Measurements from ENCODE around the gene ZNF292.
"Not testable (repeated sequence)": the region's sequence is repeated elsewhere in the genome, so short reads cannot be mapped to it uniquely, and the experiment has no call there.

Gene ZNF292

DNA sequence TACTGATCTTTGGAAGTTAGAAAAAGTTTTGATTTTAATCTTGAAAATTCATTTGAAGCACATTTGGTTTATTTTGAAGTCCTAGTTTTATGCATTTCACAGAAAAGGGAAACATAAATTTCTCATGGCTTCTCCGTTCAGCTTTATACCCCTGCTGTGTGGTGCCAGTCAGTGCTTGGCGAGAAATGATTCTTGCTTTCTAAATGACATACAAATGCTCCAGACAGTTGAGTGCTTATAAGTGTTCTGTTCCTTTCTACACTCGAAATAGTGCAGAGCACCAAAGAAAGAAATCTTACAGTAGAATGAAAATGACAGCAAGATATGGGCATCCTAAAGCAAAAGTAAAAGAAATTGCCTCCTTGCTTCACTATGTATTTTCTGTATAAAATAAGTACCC is 9.0 kb upstream of the ZNF292 start:
- TF ChIP-seq TAF1 (IDR thresholded peaks at IDR 0.05; ENCODE audit: borderline replicate concordance, low read depth, low read length) (no peak), POLR2A (IDR thresholded peaks at IDR 0.05; ENCODE audit: low read depth, low read length) (no peak), POLR2AphosphoS5 (IDR thresholded peaks at IDR 0.05; ENCODE audit: low read depth, low read length) (no peak)
- peak; percentile 88 for FAIRE-seq
- no peak for DNase-seq (ENCODE audit: insufficient read length)

DNA sequence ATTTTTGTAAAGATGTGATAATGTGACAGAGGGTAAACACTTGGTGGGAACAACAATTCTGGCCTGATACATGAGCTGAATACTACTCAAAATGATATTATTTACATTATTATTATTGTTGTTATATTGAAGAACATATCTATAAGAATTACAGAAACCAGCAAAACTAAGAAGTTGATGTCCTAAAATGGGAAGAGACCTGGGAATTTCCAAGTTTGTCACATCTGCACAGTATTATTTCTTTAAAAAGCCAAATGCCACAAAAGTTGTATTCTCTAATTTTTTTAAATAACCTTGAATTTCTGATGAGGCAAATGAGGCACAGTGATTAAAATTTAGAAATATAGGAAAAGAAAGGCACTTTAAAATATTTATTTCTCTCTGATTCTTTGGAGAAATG is 5.0 kb upstream of the ZNF292 start:
- FAIRE-seq: no peak
- no peak for DNase-seq (ENCODE audit: insufficient read length)

DNA sequence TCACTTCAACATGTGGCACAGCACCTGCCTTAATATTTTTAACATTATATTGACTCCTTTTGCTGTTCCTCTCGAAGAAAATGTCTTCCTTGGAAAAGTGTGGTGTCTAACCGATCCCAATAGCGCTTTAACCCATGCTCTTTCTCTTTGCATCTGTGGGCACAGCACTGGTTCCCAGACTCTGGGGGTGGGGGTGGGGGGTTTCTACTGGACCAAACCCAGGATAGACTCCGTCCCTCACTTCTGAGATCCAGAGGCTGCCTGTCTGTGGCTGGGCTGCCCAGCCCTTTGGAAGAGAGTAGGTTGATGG is 3.9 kb upstream of the ZNF292 start:
- no peak for DNase-seq (ENCODE audit: insufficient read length)
- FAIRE-seq: no peak
- TF ChIP-seq TAF1 (IDR thresholded peaks at IDR 0.05; ENCODE audit: borderline replicate concordance, low read depth, low read length): no peak
- TF ChIP-seq POLR2A (IDR thresholded peaks at IDR 0.05; ENCODE audit: low read depth, low read length): no peak
- no peak for TF ChIP-seq POLR2AphosphoS5 (IDR thresholded peaks at IDR 0.05; ENCODE audit: low read depth, low read length)

More for the DNA sequence above, 5.0 kb upstream of the ZNF292 start:
- no peak for TF ChIP-seq POLR2A (IDR thresholded peaks at IDR 0.05; ENCODE audit: low read depth, low read length)
- TF ChIP-seq TAF1 (IDR thresholded peaks at IDR 0.05; ENCODE audit: borderline replicate concordance, low read depth, low read length): no peak
- TF ChIP-seq POLR2AphosphoS5 (IDR thresholded peaks at IDR 0.05; ENCODE audit: low read depth, low read length): no peak

DNA sequence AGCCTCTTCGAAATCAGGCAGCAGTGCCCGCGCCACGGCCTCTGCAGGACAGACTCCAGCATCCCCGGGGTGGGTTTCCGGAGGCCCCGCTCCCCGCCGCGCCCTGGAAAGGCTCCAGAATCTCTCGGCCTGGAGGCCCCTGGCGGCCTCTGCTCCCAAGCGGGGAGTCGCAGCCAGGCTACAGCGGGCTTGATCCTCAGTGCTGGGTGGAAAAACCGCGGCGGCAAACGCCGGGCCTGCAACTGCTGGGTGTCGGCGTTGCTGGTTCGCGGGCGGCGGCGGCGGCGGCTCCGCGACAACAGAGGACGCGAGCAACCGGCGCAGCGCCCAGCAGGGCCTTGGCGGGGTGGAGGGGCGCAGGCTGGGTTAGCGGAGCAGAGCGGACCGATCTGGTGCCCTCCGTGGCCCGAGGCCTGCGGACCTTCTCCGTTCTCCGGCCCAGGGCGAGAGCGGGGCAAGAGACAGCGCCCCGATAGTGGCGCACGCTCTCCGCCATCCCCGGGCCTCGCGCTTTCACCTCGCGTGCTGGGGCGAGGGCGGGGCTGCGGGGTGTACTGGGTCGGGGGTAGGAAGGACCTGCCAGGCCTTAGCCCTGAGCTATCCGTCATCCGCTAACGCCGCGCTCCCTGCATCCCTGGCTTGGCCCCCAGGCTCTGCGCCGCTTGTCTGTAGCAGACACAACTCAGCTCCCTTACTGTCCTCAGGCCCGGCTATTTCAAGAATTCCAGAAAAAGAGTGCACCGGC is 3.4 kb upstream of the ZNF292 start:
- peak; percentile 90 for FAIRE-seq
- TF ChIP-seq POLR2A (IDR thresholded peaks at IDR 0.05; ENCODE audit: low read depth, low read length): peak; percentile 79; the same call in 1 of the 2 replicates
- 0 out of 2 replicates have a peak, but pooled peaks have one; percentile 38 for TF ChIP-seq TAF1 (IDR thresholded peaks at IDR 0.05; ENCODE audit: borderline replicate concordance, low read depth, low read length)
- peak; percentile 79 for TF ChIP-seq POLR2AphosphoS5 (IDR thresholded peaks at IDR 0.05; ENCODE audit: low read depth, low read length)
- peak; percentile 42 for DNase-seq (ENCODE audit: insufficient read length)

DNA sequence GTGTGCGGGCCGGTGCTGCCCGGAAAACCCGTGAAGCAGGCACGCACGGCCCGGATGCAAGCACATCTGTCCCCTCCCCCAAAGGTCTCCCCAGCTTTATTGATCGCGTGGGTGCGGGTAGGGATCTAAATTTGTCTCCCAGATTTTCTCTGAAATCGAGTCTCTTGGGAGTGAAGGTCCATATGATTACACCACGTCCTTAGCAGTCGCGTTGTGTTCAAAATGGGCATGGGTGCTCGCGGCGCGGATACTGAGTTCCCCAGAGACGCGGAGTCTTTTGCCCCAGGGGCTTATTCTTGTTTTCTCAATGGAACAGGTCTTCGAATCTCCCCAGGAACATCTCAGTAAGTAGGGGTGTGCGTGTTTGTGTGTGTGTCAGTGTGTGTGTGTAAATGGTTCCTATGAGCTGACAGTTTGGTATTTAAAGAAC is 2.8 kb upstream of the ZNF292 start:
- DNase-seq (ENCODE audit: insufficient read length) (no peak), FAIRE-seq (peak; percentile 69)
- TF ChIP-seq TAF1 (IDR thresholded peaks at IDR 0.05; ENCODE audit: borderline replicate concordance, low read depth, low read length) (no peak), POLR2A (IDR thresholded peaks at IDR 0.05; ENCODE audit: low read depth, low read length) (no peak), POLR2AphosphoS5 (IDR thresholded peaks at IDR 0.05; ENCODE audit: low read depth, low read length) (no peak)

GRCh38 chr6:87154641-87154992 is 748 bp upstream of the ZNF292 start:
- TF ChIP-seq TAF1 (IDR thresholded peaks at IDR 0.05; ENCODE audit: borderline replicate concordance, low read depth, low read length) (no peak; the same call in 1 of the 2 replicates), POLR2AphosphoS5 (IDR thresholded peaks at IDR 0.05; ENCODE audit: low read depth, low read length) (peak; percentile 82; the same call in 1 of the 2 replicates), POLR2A (IDR thresholded peaks at IDR 0.05; ENCODE audit: low read depth, low read length) (no peak; the same call in none of the 2 replicates)
- no peak for DNase-seq (ENCODE audit: insufficient read length)
- FAIRE-seq: no peak

DNA sequence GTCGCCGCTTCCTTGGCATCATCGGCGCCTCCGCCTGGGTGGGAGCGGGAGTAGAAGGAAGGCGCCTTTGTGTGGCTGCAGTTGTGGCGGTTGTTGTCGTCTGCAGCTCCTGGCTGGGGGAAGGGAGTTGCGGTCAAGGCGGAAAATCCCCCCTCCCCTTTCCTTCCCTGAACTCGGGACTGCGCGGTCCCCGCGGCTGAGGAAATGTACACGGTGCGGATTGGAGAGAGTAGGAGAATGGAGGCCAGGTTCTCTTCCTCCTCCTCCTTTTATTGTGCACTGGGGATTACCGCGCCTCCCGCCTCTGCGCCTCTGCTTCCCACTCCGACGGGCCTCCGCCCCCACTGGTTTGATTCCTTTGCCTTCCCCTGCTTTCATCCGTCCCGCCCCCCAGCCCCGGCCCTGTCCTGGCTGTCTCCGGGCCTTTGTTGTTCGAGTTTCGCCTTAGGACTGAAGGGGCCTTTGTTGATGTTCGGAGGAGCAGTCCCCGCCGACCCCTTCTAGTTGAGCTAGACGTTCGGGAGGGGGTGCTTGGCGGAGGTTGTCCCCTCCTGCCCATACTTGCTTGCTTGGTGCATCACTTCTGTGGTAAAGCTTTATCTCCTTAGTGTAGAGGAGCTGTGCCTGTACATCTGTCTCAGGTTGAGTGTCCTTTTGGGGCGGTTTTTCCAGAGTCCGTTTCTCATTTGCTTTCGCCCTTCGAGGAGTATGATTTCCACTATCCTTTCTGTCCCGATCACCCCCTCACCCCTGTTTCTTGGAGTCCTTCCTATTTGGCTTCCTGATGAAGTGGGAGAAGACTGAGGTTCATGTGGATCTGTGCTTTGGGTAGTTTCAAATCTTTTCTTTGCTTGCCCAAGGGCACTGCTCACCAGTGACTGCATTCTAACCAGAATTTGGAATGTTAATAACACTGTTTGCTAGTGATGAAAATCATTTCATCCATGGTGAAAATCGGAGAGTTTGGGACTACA is 764 bp downstream of the ZNF292 start:
- DNase-seq (ENCODE audit: insufficient read length) (no peak), FAIRE-seq (peak; percentile 33)
- TF ChIP-seq TAF1 (IDR thresholded peaks at IDR 0.05; ENCODE audit: borderline replicate concordance, low read depth, low read length): no peak
- no peak for TF ChIP-seq POLR2AphosphoS5 (IDR thresholded peaks at IDR 0.05; ENCODE audit: low read depth, low read length)
- no peak for TF ChIP-seq POLR2A (IDR thresholded peaks at IDR 0.05; ENCODE audit: low read depth, low read length)

GRCh38 chr6:87157596-87157995 is 2.2 kb downstream of the ZNF292 start:
- not testable (repeated sequence) for FAIRE-seq; DNase-seq (ENCODE audit: insufficient read length)

- FAIRE-seq: peak; percentile 5
- DNase-seq (ENCODE audit: insufficient read length): no peak
- TF ChIP-seq TAF1 (IDR thresholded peaks at IDR 0.05; ENCODE audit: borderline replicate concordance, low read depth, low read length) (no peak), POLR2A (IDR thresholded peaks at IDR 0.05; ENCODE audit: low read depth, low read length) (no peak), POLR2AphosphoS5 (IDR thresholded peaks at IDR 0.05; ENCODE audit: low read depth, low read length) (no peak)
Measured at GRCh38 chr6:87161299-87161698, 5.9 kb downstream of the ZNF292 start.

- no peak for FAIRE-seq
Measured at GRCh38 chr6:87164004-87164403, 8.6 kb downstream of the ZNF292 start.

GRCh38 chr6:87164506-87164905 is 9.1 kb downstream of the ZNF292 start:
- FAIRE-seq (no peak), DNase-seq (ENCODE audit: insufficient read length) (no peak)
- TF ChIP-seq POLR2A (IDR thresholded peaks at IDR 0.05; ENCODE audit: low read depth, low read length) (no peak), TAF1 (IDR thresholded peaks at IDR 0.05; ENCODE audit: borderline replicate concordance, low read depth, low read length) (no peak), POLR2AphosphoS5 (IDR thresholded peaks at IDR 0.05; ENCODE audit: low read depth, low read length) (no peak)

More at GRCh38 chr6:87164004-87164403, 8.6 kb downstream of the ZNF292 start:
- TF ChIP-seq POLR2AphosphoS5 (IDR thresholded peaks at IDR 0.05; ENCODE audit: low read depth, low read length) (no peak), TAF1 (IDR thresholded peaks at IDR 0.05; ENCODE audit: borderline replicate concordance, low read depth, low read length) (no peak), POLR2A (IDR thresholded peaks at IDR 0.05; ENCODE audit: low read depth, low read length) (no peak)
- DNase-seq (ENCODE audit: insufficient read length): no peak

Data from GM12892 (cell line).